ENCODE results near the gene POLN.

- TF ChIP-seq CTCF (optimal IDR thresholded peaks at IDR 0.05 in 1 of 3, IDR thresholded peaks at IDR 0.05 in 1 of 3, conservative IDR thresholded peaks at IDR 0.05 in 1 of 3; ENCODE audit: extremely low read depth in 1 of 3, insufficient read depth in 2 of 3, low read length in 3 of 3) (no peak), EZH2 (IDR thresholded peaks at IDR 0.05; ENCODE audit: low read length) (no peak)
Measured at GRCh38 chr4:2259036-2259540, 17.2 kb upstream of the POLN start.

Data from keratinocyte (primary cell).